Glomerular visceral epithelial cell (primary cell): Measurements from ENCODE around the gene PAPPA2.
A peak's percentile ranks its signal among the peaks of the same experiment; 100 is the strongest.
"Not testable (repeated sequence)": the region's sequence is repeated elsewhere in the genome, so short reads cannot be mapped to it uniquely, and the experiment has no call there.

Source experiments
- DNase-seq: peaks from one replicate; pipeline ENCODE4 v3.0.0-alpha.2; 2016; ENCODE audit errors: extremely low spot score

The PAPPA2 gene

DNA sequence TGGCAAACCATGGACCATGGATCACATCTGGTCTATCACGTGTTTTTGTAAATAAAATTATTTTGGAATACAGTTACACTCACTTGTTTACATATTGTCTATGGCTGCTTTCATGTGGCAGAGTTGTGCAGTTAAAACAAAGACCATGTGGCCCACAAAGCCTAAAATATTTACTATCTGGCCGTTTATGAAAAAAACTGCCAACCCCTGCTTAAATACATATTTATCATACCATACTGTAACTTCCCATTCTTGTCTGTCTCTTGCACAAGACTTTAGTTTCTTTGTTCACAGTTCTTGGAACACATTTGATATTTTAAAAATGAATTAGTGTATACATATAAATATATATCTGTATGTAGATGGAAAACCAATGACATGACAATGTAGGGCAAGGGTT lies 141.5 kb downstream of the PAPPA2 start:
- no peak for DNase-seq

DNA sequence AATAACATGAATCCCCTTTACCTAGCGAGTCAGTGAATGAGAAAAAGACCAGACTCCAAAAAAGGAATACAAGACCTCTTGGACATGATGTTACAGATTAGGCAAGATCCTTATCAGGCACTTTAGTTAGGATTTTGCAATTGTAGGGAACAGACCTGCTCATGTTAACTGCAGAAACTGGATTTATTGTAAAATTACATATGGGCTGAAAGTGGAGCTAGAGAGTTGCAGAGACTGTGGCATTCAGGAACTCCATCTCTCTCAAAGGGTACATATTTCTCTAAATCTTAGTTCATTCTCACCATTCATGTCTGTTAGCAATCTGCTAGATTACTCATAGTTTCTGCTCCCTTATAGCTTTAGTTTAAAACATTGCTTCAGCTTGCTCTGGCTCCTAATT lies 142.2 kb downstream of the PAPPA2 start:
- no peak for DNase-seq

DNA sequence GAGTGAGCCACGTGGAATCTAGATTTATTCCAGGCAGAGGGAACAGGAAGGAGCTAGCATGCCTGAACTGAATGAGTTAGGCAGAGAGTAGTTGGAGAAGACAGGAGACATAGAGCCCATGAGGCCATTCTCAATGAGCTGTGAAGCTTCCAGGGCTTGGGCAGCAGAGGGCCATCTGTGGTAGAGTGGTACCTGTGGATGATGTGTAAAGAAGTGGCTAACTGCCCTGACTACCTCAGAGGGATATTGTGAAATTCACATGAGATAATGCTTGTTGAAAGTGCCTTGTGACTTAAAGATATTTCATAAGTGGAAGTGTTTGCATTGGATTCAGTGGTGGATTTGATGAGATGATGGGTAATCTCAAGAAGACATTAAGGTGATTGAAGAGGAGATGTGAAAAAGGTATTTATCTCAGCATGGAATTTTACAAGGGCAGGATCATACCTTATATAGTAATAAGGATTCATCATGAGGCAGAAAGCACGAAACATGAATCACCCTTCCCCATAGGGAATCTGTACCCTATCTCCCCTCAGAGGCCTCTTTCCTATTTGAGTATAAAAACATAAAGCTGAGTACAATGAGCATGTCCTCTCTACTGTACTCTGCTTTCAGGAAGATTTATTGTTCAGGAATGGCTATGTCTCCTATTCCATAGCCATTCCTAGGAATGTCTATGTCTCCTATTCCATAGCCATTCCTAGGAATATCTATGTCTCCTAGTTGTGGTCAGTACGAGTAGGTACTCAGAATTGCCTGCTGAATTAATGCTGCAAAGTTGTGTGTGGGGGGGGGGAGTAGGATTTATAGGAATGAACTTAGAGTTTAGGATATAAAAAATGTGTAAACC lies 146.8 kb downstream of the PAPPA2 start:
- no peak for DNase-seq

DNA sequence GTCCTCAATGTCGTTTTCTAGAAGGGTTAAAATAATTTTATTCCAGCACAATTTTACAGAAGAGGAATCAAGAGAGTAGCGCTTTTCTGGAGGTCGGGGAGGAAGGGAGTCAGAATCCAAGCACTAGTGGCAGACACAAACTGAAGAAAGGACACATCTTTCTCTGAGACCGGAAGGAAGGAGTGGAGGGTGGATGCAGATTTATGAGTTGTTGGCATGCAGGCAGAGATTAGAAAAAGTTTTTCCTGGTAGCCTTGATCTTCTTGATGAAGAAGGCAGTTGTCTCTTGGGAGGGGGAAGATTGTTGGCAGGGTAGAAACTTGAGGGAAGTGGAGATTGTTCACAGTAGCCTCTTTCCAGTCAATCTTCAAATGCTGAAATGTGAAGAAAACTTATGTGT lies 149.8 kb downstream of the PAPPA2 start:
- no peak for DNase-seq

DNA sequence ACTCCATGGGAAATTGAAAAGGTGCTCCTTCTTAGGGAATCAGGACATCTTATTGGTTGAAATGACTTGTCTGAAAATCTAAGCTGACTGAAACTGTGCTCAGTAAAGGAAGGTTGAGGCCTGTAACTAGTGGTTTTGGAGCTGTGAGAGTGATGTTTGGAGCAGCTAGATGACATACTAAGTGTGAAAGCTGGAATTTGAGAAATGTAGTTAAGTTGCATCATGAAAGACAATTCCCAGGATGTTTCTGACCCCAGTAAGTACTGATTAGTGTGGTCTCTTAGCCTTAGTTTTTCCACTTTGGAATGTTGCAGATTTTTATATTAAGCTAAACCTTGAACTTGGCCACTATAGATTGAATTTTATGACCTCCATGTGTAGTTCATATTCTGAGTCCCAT lies 154.9 kb downstream of the PAPPA2 start:
- DNase-seq, result no peak

DNA sequence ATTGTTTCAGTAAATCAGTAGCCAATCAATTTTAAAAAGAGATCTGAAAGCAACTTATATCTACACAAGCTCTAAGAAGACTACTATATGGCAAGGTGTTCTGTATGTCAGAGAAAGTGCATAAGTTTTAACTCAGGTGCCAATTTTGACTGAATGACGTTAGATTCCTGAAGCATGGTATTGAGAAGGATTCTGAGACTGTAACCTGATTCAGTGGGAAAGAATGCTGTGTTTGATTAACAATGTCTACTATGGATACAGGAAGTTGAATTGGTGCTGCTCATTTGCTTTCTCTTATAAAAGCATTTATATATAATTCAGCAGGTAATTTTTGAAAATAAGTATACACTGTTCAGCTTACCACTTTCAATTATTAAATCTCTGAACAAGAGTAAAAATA lies 156.3 kb downstream of the PAPPA2 start:
- DNase-seq, result no peak

DNA sequence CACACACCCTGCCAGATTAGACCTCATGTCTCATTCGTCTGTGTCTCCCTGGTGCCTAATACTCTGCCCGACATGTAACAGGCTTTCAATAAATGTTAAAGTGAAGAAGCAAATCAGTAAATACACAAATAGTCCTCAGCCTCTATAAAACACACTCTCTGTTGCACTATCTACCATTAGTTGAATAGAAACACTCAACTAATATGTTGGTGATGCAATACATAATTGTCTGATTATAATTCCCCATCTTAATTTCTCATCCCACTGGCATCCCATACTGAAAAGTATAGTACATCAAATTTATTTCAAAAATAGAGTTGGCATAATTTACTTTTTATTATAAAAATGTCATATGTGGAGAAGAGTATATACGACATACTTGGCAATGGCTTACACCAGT lies 162.4 kb downstream of the PAPPA2 start:
- no peak for DNase-seq

DNA sequence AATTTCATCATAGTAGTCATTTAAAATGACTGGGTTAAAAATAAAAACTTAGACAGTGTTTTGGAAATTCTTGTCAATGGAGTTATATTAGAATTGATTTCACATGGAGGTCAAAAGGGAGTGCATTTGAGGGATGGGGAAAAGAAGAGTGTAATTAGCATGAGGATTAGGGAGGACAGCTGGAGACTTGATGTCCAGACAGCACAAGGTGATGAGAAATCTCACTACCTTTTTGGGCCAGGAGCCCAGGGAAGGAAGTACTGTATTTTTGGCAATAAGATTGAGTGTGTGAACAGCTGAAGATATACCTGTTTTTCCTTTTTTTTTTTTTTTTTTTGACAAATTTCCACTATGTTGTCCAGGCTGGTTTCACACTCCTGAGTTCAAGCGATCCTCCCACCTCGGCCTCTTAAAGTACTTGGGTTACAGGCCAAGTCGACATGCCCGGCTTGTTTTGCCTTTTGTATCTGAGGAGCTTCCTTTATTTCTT lies 163.6 kb downstream of the PAPPA2 start:
- DNase-seq, result no peak

DNA sequence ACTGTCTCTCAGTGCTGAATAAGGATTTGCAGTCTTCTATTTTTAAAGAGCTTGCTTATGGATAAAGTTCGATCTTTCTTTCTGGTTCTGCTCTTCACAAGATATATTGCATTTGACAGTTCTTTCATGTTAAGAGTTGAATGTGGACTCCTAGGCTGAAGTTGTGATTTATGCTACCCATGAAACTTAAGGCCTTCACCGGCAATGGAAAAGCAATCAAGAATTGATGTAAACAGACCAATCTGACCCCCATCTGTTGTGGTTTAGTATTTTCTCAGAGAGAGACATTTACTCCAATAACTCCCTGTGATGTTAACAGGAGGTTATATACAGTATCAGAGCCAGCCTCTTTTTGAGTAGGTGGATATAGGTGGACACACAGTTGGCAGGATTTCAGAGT lies 165.8 kb downstream of the PAPPA2 start:
- DNase-seq, result no peak

DNA sequence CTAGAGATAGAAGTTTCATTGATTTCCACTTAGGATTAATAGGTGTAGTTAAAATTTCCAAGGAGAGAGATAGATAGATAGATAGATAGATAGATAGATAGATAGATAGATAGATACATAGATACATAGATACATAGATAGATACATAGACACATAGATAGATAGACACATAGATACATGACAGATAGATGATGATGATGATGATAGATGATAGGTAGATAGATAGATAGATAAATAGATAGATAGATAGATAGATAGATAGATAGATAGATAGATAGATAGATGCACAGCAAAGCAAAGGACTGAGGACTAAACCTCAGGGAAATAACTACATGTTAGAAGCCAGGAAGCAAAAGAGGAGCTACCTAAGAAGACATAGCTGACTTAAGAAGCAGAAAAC lies 171.8 kb downstream of the PAPPA2 start:
- not testable (repeated sequence) for DNase-seq

DNA sequence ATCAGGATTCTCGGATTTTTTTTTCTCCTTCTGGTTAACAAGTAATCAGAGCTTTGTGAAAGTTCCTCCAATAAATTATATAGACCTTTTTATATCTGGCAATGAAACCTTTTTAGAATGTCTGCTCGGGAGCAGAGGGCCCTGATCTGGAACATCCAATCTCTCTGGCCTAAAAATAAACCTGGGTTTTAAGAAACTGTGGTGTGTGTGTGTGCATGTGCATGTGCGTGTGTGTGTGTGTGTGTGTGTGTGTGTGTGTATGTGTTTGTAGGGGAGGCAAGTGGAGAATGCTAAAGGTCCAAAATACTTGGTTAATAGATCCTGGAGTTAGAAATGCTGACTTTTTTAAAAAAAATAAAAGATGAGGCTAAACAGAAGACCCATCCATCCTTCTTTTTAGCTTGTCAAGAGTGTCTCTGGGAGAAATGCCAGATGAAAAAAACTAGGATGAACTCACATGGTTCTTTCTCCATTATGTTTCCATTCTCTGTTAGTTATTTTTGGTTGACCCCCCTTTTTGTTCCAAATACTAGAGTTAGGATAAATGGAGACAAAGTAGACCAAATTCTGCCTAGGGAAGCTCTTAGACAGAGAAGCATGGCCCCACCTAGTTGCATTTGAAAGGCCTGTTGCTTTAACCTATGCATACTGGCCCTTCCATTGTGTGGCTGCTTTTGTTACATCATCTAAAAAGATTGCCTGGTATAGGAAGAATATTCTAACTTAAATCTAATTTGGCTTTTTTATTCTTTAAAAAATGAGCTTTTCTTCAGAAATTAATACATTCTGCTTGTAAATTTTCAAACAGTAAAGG lies 175.9 kb downstream of the PAPPA2 start:
- DNase-seq, result no peak

DNA sequence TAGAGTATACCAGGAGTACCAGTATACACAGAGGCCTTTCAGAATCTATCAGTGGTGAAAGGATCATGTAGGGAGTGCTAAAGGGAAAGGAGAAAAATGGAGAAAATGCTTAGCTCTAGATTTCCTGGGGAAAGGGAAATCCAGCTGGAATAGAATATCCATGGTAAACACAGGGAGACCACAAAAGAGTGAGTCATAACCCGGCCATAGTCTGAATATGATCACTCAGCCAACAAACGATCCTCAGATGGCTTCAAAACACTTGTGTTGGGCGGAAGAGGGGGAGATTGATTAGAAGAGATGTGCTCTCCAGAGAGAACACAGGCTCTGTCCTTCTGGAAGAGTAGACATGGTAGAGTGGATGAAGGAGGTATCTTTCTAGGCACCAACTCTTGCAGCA lies 180.6 kb downstream of the PAPPA2 start:
- DNase-seq, result peak; percentile 5

DNA sequence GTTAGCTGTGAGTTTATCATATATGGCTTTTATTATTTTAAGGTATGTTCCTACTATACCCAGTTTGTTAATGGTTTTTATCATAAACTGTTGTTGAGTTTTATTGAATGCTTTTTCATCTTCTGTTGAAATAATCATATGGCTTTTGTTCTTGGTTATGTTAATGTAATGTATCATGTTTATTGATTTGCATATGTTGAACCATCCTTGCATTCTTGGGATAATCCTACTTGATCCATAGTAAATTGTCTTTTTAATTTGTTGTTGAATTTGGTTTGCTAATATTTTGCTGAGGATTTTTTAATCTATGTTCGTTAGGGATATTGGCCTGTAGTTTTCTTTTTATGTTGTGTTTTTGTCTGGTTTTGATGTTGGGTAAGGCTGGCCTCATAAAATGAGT lies 185.6 kb downstream of the PAPPA2 start:
- DNase-seq, result no peak

DNA sequence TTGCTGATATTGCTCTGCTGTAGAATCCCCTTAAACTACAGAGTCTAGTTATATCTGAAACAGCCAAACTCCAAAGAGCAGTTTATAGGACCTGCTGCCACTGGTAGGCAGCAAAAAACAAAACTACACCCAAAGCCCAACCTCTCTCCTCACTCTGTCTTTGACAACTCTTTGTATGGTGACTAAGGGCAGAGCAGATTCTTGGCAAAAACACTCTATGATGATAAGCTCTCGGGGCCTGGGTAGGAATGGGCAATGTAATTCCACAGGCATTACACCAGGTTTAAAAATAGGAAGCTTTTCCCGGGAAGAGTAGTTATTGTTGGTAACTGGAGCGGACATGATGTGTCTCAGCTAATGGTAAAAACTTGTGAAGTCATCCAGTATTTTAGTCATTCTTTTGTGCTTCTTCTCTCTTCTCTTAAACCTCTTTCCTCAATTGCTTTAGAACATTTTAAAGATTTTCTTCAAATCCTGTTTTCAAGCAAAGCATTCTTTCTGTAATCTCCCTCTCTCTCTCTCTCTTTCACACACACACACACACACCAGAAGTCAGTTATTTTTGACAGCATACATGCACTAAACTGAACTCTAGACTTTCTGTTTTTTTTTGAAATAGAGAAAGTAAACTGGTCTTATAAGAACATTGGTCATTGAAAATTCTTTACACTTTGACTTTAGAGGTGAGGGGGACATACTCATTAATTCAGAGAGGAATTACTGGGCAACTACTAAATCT lies 193.5 kb downstream of the PAPPA2 start:
- DNase-seq, result peak; percentile 47

DNA sequence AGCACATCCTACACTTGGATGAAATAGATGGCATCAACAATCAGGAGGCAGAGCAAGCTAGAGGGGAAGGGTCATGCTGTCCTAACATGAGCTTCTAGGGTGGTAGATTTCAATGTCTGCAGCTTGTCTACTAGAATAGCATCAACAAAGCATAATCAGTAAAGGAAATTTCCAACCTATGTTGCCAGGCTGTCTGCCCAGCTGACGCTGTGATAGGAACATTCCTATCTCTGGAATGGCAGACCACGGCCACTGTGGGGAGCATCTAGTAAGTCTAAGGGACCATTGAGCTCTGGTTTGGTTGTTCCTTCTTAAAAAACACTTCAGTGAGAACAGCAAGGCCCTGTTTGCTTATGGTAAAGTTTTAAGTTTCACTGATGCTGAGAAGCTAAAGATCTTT lies 206.8 kb downstream of the PAPPA2 start:
- DNase-seq, result no peak

DNA sequence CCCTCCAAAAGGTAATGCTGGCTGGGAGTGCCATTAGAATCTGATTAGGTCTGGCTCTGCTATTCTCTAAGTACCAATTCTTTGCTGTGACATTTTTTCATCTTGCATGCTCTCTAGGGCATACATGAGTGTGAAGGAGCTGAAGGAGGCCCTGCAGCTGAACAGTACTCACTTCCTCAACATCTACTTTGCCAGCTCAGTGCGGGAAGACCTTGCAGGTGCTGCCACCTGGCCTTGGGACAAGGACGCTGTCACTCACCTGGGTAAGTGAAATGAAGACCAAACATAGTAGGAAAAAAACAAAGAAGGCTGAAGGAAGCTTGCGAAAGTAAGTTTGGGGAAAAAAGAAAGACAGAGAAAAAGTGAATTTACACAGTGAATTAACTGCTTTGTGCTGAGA lies 207.9 kb downstream of the PAPPA2 start:
- DNase-seq, result no peak

DNA sequence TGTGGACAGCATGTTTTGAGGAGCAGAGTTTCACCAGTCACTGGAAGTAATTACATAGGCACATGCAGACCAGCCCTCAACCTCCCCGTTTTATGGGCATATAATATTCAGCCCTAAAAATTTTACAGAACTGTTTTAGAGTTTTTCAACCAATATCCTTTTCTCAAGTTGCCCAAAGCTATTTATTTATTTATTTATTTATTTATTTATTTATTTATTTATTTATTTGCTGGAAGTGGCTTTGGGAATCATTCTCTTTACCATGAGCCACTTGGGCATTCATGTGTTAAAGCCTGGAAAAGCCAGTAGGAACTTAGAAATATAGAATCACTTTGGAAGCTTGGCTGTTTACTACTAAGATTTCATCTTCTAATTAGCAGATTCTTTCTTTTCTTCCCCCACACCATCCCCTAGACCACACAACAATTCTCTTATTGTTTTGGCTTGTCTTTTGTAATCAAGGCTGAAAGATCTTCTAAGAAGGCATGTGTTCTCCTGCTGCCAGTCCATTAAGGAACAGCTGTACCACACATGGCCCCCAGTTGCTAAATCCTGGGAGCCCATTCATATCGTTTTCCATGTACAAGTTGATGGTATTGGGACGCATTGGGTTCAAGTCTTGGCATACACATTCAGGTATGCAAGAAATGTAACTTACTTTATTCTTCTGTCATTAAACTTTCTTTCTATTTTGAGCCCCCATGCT lies 220.0 kb downstream of the PAPPA2 start:
- no peak for DNase-seq

DNA sequence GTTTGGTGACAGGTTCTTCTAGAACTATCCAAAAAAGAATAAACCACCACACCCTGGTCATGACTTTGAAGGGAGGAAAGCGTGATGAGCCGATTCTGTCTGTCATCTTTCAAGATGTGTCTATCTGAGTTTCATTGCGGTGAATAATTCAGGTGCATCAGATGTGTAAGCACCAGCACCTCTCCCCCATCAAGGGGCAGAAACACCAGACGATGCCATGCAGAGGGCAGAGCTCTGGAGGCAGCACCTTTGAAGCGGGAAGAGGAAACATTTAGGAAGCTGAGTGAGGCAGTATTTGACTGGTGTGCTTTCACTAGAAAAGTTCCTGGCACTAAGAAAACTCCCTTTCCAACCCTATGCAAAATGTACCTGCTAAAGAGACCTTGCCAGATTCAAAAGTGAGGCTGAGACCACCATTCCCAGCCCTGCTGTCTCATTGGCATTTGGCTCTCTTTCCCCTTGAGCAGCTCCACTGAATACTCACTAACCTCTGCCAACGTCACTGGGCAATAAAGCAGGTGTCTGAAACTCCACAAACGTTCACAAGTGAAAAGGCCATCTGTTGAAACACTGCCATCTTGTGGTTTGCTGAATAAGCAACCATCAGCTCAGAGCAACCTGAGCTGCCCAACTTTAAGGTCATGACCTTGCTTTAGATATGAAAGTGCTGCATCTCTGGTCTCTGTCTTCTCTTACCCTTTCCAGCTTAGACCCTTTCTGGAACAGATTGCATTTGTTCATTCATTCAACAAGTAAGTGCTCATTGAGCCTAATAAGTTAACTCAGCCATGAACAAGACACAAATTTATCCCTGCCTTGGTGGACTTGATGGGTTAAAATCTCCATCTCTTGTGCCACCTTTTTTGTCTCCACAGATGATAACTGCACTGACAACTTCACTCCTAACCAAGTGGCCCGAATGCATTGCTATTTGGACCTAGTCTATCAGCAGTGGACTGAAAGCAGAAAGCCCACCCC lies 228.6 kb downstream of the PAPPA2 start:
- DNase-seq, result peak; percentile 22

DNA sequence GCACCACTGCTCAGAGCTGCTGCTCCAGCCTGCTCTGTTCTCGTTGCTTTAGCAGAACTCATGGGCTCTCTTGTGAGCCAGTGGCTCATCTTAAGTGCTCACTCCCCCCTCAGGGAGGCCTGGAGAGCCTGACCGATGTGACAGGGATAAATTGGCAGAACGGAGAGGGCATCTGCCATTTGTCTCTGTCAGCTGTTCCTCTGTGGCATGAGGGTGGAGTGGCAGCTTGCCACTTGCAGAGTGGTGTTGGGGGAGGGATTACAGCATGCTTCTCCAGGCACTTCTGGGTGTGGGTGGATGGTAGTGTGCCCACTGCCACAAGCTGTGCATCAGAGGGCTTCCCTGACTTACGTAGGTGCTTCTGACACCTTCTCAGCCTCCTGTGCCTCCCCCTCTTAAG lies 229.5 kb downstream of the PAPPA2 start:
- no peak for DNase-seq

DNA sequence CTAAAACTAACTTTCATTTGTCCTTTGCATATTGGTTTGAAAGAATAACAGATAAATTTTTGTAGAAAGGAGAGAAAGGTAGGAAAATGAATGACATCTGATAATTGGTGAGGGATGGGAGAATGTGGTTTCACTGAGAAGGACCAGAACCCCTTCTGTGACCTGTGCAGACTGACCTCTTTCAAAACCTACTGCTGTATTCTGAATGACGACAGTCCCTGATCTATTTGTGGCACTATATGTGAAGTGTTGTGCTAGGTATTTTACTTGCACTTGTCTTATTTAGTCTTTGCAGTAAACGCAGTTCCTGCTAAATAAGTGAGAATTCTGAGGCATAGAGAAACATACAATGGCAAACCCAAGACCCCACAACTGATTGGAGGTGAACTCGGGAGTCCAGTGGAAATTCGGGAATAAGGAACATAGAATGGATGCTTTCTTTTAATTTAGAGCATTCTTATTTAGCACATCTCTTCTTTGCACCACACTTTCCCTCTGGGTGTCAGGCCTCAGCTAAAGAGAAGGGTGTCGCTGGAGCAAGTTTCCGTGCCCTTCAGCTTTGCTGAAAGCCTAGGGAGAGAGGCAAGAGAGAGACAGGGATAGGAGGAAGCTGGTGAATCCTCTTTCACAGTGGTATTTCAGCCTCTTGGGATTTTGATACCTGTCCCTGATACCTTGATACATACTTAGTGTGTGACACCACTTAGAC lies 230.2 kb downstream of the PAPPA2 start:
- no peak for DNase-seq
